ENCODE data around the gene UST.

The UST gene

DNA sequence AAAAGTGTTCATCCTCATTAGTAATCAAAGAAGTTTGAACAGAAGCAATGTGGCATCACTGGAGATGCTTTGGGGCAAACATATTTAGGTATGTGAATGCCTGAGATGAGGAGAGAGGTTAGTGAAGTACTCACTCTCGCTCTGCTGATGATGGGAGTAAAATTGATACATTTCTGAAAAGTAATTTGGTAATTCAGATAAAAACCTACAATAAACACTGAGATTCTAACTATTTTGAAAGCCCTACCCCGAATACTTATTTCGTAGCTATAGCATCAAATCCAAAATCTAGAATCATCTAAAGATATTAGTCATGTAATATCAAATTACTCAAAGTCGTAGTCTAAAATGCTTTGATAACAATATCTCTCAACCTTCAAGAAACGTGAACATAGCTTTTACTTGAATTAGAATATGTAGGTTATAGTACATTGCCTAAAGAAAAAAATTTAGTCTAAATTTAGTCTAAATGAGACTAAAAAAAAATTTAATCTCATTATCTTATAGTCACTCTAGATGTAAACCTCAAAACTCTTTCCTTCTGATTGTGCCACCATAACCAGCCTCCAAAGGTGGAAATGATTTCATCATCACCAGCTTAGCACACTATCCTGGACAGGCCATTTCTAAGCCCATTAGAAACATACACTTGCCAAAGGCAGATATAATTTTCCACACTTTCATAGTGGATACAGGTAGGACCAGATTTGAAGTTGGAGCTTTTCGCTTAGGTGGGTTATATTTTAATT is 338.2 kb downstream of the UST start:
- Histone ChIP-seq H3F3A (ENCODE audit: low read depth) (no peaks in the 10 kb centered on the region), H3K27me3 (ENCODE audit: insufficient read depth, low read length, poor library complexity, severe bottlenecking) (no peaks in the 10 kb centered on the region), H2AFZ (ENCODE audit: low read length) (no peak overlapping the region), H3K4me1 (ENCODE audit: insufficient read depth, low read length, poor library complexity, severe bottlenecking) (peaks cover 17% of the 10 kb centered on the region), H3K9me2 (replicated peaks; ENCODE audit: low read depth, low read length) (no peaks in the 10 kb centered on the region), H3K4me3 (ENCODE audit: low read length, poor library complexity, severe bottlenecking) (no peak overlapping the region), H3K4me2 (ENCODE audit: low read depth, low read length, poor library complexity, severe bottlenecking) (no peak overlapping the region), H4K20me1 (ENCODE audit: insufficient read depth, low read length, poor library complexity, severe bottlenecking) (no peaks in the 10 kb centered on the region), H3K36me3 (ENCODE audit: insufficient read depth, low read length) (no peaks in the 10 kb centered on the region), H3K9me3 (ENCODE audit: insufficient read depth, low read depth, low read length) (no peaks in the 10 kb centered on the region), H3K79me2 (ENCODE audit: insufficient read depth, low read length) (no peaks in the 10 kb centered on the region), H3K9ac (ENCODE audit: low read depth, low read length, poor library complexity, severe bottlenecking) (no peak overlapping the region)
- no peak for TF ChIP-seq EZH2phosphoT487 (IDR thresholded peaks at IDR 0.05; ENCODE audit: borderline replicate concordance)
- TF ChIP-seq, protein P1, sequence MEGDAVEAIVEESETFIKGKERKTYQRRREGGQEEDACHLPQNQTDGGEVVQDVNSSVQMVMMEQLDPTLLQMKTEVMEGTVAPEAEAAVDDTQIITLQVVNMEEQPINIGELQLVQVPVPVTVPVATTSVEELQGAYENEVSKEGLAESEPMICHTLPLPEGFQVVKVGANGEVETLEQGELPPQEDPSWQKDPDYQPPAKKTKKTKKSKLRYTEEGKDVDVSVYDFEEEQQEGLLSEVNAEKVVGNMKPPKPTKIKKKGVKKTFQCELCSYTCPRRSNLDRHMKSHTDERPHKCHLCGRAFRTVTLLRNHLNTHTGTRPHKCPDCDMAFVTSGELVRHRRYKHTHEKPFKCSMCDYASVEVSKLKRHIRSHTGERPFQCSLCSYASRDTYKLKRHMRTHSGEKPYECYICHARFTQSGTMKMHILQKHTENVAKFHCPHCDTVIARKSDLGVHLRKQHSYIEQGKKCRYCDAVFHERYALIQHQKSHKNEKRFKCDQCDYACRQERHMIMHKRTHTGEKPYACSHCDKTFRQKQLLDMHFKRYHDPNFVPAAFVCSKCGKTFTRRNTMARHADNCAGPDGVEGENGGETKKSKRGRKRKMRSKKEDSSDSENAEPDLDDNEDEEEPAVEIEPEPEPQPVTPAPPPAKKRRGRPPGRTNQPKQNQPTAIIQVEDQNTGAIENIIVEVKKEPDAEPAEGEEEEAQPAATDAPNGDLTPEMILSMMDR (conservative IDR thresholded peaks at IDR 0.05; ENCODE audit: low read length) = no peak

DNA sequence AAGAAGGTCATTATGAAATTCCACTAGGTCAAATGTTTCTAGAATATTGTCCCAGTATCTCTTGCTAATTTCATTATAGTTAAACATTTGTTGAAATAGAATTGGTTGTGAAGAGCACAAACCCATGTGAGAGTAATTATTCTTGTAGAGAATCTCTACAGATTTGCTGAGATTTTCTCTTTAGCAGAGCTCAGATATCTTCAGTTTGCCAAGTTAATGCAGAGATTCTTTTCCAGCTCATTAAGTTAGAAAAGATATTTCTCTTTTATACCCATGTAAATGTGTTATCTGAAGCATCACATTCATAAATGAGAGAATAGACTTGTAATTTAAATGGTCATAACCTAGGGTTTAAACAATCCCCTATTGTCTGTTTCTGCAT is 338.7 kb downstream of the UST start:
- H3K4me1 ChIP-seq (ENCODE audit: insufficient read depth, low read length, poor library complexity, severe bottlenecking) = peaks cover 12% of the 10 kb centered on the region
- H4K20me1 ChIP-seq (ENCODE audit: insufficient read depth, low read length, poor library complexity, severe bottlenecking) = no peaks in the 10 kb centered on the region
- H3F3A ChIP-seq (ENCODE audit: low read depth) = no peaks in the 10 kb centered on the region
- H3K9me2 ChIP-seq (replicated peaks; ENCODE audit: low read depth, low read length) = no peaks in the 10 kb centered on the region
- H3K36me3 ChIP-seq (ENCODE audit: insufficient read depth, low read length) = no peaks in the 10 kb centered on the region
- no peak overlapping the region for H3K4me2 ChIP-seq (ENCODE audit: low read depth, low read length, poor library complexity, severe bottlenecking)
- H3K27me3 ChIP-seq (ENCODE audit: insufficient read depth, low read length, poor library complexity, severe bottlenecking) = no peaks in the 10 kb centered on the region
- H3K4me3 ChIP-seq (ENCODE audit: low read length, poor library complexity, severe bottlenecking) = no peak overlapping the region
- H3K9me3 ChIP-seq (ENCODE audit: insufficient read depth, low read depth, low read length) = no peaks in the 10 kb centered on the region
- H3K9ac ChIP-seq (ENCODE audit: low read depth, low read length, poor library complexity, severe bottlenecking) = no peak overlapping the region
- no peaks in the 10 kb centered on the region for H3K79me2 ChIP-seq (ENCODE audit: insufficient read depth, low read length)
- no peak overlapping the region for H2AFZ ChIP-seq (ENCODE audit: low read length)
- TF ChIP-seq, protein P1 (conservative IDR thresholded peaks at IDR 0.05; ENCODE audit: low read length) = no peak
- no peak for TF ChIP-seq EZH2phosphoT487 (IDR thresholded peaks at IDR 0.05; ENCODE audit: borderline replicate concordance)

DNA sequence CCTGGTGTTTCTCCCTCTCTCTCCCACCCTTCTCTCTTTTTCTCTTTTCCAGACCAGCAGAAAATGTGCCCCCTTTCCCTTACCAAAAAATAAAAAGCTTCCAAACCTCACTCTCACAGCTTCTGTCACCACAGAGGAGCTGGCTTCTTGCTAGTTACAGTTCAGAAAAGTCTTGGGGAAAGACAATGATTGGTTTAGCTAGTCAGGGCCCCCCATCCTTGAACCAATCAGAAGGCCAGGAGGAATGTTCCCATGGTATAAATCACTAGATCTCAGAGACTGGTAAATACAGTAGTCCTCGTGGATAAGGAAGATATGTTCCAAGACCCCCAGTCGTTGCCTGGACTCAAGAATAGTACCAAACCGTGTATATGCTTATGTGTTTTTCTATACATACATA is 339.5 kb downstream of the UST start:
- TF ChIP-seq EZH2phosphoT487 (IDR thresholded peaks at IDR 0.05; ENCODE audit: borderline replicate concordance) = no peak
- TF ChIP-seq, protein P1 (conservative IDR thresholded peaks at IDR 0.05; ENCODE audit: low read length) = no peak
- Histone ChIP-seq H3K9ac (ENCODE audit: low read depth, low read length, poor library complexity, severe bottlenecking) (no peak overlapping the region), H3K4me3 (ENCODE audit: low read length, poor library complexity, severe bottlenecking) (no peak overlapping the region), H3K4me1 (ENCODE audit: insufficient read depth, low read length, poor library complexity, severe bottlenecking) (peaks cover 4% of the 10 kb centered on the region), H4K20me1 (ENCODE audit: insufficient read depth, low read length, poor library complexity, severe bottlenecking) (no peaks in the 10 kb centered on the region), H3K9me2 (replicated peaks; ENCODE audit: low read depth, low read length) (no peaks in the 10 kb centered on the region), H3K79me2 (ENCODE audit: insufficient read depth, low read length) (no peaks in the 10 kb centered on the region), H3K27me3 (ENCODE audit: insufficient read depth, low read length, poor library complexity, severe bottlenecking) (no peaks in the 10 kb centered on the region), H3K4me2 (ENCODE audit: low read depth, low read length, poor library complexity, severe bottlenecking) (no peak overlapping the region), H3K36me3 (ENCODE audit: insufficient read depth, low read length) (no peaks in the 10 kb centered on the region), H3F3A (ENCODE audit: low read depth) (no peaks in the 10 kb centered on the region), H2AFZ (ENCODE audit: low read length) (no peak overlapping the region), H3K9me3 (ENCODE audit: insufficient read depth, low read depth, low read length) (no peaks in the 10 kb centered on the region)

Measured in Loucy (cell line).